Upper lobe of left lung (tissue), 6 donors: ENCODE results near the gene GLRA1. TPM values are rescaled to one million over a fixed set of nuclear protein-coding genes. Genes with fewer than 3 reads are reported as not detected.
A peak's percentile ranks its signal among the peaks of the same experiment; 100 is the strongest.
"Not testable (repeated sequence)": the region's sequence is repeated elsewhere in the genome, so short reads cannot be mapped to it uniquely, and the experiment has no call there.

Experiments used
- ATAC-seq, 2 donors: fragments of 200-7000 bp; cut with Tn5 transposase; one replicate each; pipeline ENCODE4 v1.9.1; 2022; ENCODE audit warnings: mild to moderate bottlenecking in 2 of 2, moderate library complexity in 2 of 2; ENCODE audit not compliant: low FRiP score in 2 of 2
- DNase-seq, 2 donors: peaks; one replicate each; pipeline ENCODE4 v3.0.0-alpha.2; 2019 to 2020
- H3K27ac ChIP-seq, 4 donors: fragments of 200-600 bp; sonication (generic); one replicate each; pipeline ENCODE4 v1.5.1; 2016 to 2019
- H3K27me3 ChIP-seq, 4 donors: fragments of 200-600 bp; sonication (generic); one replicate each; pipeline ENCODE4 v1.5.1; 2017 to 2019
- H3K36me3 ChIP-seq, 4 donors: fragments of 200-600 bp; sonication (generic); one replicate each; pipeline ENCODE4 v1.5.1; 2016 to 2019
- H3K4me1 ChIP-seq, 4 donors: fragments of 200-600 bp; sonication (generic); one replicate each; pipeline ENCODE4 v1.5.1; 2018 to 2019
- H3K4me3 ChIP-seq, 4 donors: fragments of 200-600 bp; sonication (generic); one replicate each; pipeline ENCODE4 v1.5.1; 2017 to 2019; ENCODE audit warnings: mild to moderate bottlenecking in 2 of 4, moderate library complexity in 1 of 4
- H3K9me3 ChIP-seq, 4 donors: fragments of 200-600 bp; sonication (generic); one replicate each; pipeline ENCODE4 v1.5.1; 2018 to 2019
- CTCF ChIP-seq, 6 experiments: fragments of 450-650 bp in 4 of 6; fragments of 200-600 bp in 2 of 6; sonication (generic) in 2 of 6; IDR thresholded peaks; one replicate each; pipeline ENCODE4 v1.5.1; 2016 to 2019; ENCODE audit warnings: antibody characterized with exemption in 6 of 6
- EP300 ChIP-seq, 4 donors: sonication (generic); formaldehyde crosslinking; IDR thresholded peaks; one replicate each; pipeline ENCODE4 v1.5.1; 2017; ENCODE audit warnings: antibody characterized with exemption in 4 of 4, control low read depth in 2 of 4
- POLR2A ChIP-seq, 4 donors: fragments of 450-650 bp; IDR thresholded peaks; one replicate each; pipeline ENCODE4 v1.5.1; 2016 to 2017; ENCODE audit warnings: antibody characterized with exemption in 4 of 4, mild to moderate bottlenecking in 2 of 4
- POLR2AphosphoS5 ChIP-seq, 2 donors: sonication (generic); formaldehyde crosslinking; IDR thresholded peaks; one replicate each; pipeline ENCODE4 v1.5.1; 2017; ENCODE audit warnings: antibody characterized with exemption in 2 of 2
- WGBS, 2 donors: methylation state at CpG; one replicate each; pipeline ENCODE4 v1.1.5; 2017 to 2018; 5-methylcytosine and 5-hydroxymethylcytosine counted together
- total RNA-seq, 6 donors: library from RNA; depleted of rRNA in 4 of 6; stranded (reverse); fragments of >200 nt in 4 of 6; gene quantifications; one replicate each; pipeline versions ENCODE4 v1.1.0 to v1.2.1, GENCODE V29; 2016 to 2021
- donor health status: DM: no; HTN: no; CAD: no; lungs with moderate emphysema.
- donor health status: DM: no; HTN: yes; CAD: no; lungs with severe emphysema.

Gene GLRA1
- total RNA-seq, 6 donors from 2014 or later, result not detected

GRCh38 chr5:151864061-151864748 is 60.4 kb downstream of the GLRA1 start:
- no peaks in the 10 kb centered on the region for H3K9me3 ChIP-seq
- H3K4me3 ChIP-seq, result no peak overlapping the region
- 56 to 73% methylated on average over 7 of the region's 7 CpGs for WGBS, 2 donors
- H3K27me3 ChIP-seq, result no peaks in the 10 kb centered on the region
- DNase-seq, result no peak
- no peaks in the 10 kb centered on the region for H3K4me1 ChIP-seq
- no peaks in the 10 kb centered on the region for H3K36me3 ChIP-seq
- peak in 1 of 2 donors; percentile 22 for ATAC-seq
- H3K27ac ChIP-seq, result no peak overlapping the region
- TF ChIP-seq EP300 (IDR thresholded peaks at IDR 0.05), result no peak
- no peak for TF ChIP-seq POLR2A (IDR thresholded peaks at IDR 0.05)
- no peak for TF ChIP-seq CTCF (IDR thresholded peaks at IDR 0.05)
- no peak for TF ChIP-seq POLR2AphosphoS5 (IDR thresholded peaks at IDR 0.05)

GRCh38 chr5:151863566-151863965 is 61.1 kb downstream of the GLRA1 start:
- ATAC-seq, result no peak
- WGBS, 2 donors, result 33 to 74% methylated on average over 1 of the region's 1 CpG
- TF ChIP-seq EP300 (IDR thresholded peaks at IDR 0.05) (no peak), POLR2A (IDR thresholded peaks at IDR 0.05) (no peak), POLR2AphosphoS5 (IDR thresholded peaks at IDR 0.05) (no peak), CTCF (IDR thresholded peaks at IDR 0.05) (no peak)
- no peaks in the 10 kb centered on the region for H3K4me1 ChIP-seq
- H3K27ac ChIP-seq, result no peak overlapping the region
- no peaks in the 10 kb centered on the region for H3K9me3 ChIP-seq
- H3K27me3 ChIP-seq, result no peaks in the 10 kb centered on the region
- no peak for DNase-seq
- H3K4me3 ChIP-seq, result no peak overlapping the region
- no peaks in the 10 kb centered on the region for H3K36me3 ChIP-seq

GRCh38 chr5:151862811-151863472 is 61.7 kb downstream of the GLRA1 start:
- Histone ChIP-seq H3K36me3 (no peaks in the 10 kb centered on the region), H3K9me3 (no peaks in the 10 kb centered on the region), H3K27ac (no peak overlapping the region), H3K4me1 (no peaks in the 10 kb centered on the region), H3K4me3 (no peak overlapping the region), H3K27me3 (no peaks in the 10 kb centered on the region)
- ATAC-seq (no peak), DNase-seq (no peak)
- 74 to 88% methylated on average over 2 of the region's 2 CpGs for WGBS, 2 donors
- TF ChIP-seq POLR2AphosphoS5 (IDR thresholded peaks at IDR 0.05), result no peak
- no peak for TF ChIP-seq EP300 (IDR thresholded peaks at IDR 0.05)
- no peak for TF ChIP-seq POLR2A (IDR thresholded peaks at IDR 0.05)
- no peak for TF ChIP-seq CTCF (IDR thresholded peaks at IDR 0.05)

GRCh38 chr5:151860867-151861266 is 63.8 kb downstream of the GLRA1 start:
- H3K4me1 ChIP-seq, H3K27me3 ChIP-seq, H3K9me3 ChIP-seq, ATAC-seq, H3K36me3 ChIP-seq, H3K4me3 ChIP-seq, H3K27ac ChIP-seq, DNase-seq: not testable (repeated sequence)
- 93 to 95% methylated on average over 3 of the region's 4 CpGs for WGBS, 2 donors

DNA sequence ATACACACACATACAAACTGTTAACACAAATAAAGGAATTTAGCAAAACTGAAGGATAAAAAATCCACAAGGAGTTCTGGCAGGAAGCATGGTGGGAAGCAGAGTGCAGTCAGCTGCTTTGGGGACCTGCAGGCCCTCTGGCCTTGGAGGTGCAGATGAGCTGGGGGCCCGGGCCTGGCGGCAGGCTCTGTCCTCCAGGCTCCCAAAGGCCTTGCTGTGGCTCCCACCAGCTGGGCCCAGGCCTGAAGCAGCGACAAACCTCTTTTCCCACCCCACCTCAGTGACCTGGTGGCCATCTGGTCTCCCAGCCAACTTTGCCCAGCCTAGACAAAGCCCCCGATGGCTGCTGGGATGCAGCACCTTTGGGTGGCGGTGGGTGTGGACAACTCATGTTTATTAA is 67.8 kb downstream of the GLRA1 start:
- Histone ChIP-seq H3K36me3 (no peaks in the 10 kb centered on the region), H3K9me3 (no peaks in the 10 kb centered on the region), H3K27me3 (no peaks in the 10 kb centered on the region), H3K4me1 (no peaks in the 10 kb centered on the region), H3K4me3 (no peak overlapping the region), H3K27ac (no peak overlapping the region)
- ATAC-seq (no peak), DNase-seq (peak in 1 of 2 donors; percentile 67)
- 93 to 100% methylated on average over 2 to 5 of the region's 5 CpGs for WGBS, 2 donors
- no peak for TF ChIP-seq POLR2AphosphoS5 (IDR thresholded peaks at IDR 0.05)
- TF ChIP-seq POLR2A (IDR thresholded peaks at IDR 0.05), result no peak
- no peak for TF ChIP-seq CTCF (IDR thresholded peaks at IDR 0.05)
- TF ChIP-seq EP300 (IDR thresholded peaks at IDR 0.05), result no peak
